Large intestine (tissue), 3 donors: ENCODE data around the gene CLASRP. TPM values are rescaled to one million over a fixed set of nuclear protein-coding genes. Genes with fewer than 3 reads are reported as not detected.

Source experiments
- DNase-seq, 2 donors: peaks; one replicate each; pipeline versions ENCODE4 v3.0.0 to v3.0.0-alpha.2; 2013
- H3K27ac ChIP-seq: one replicate; pipeline ENCODE4 v1.5.1; 2013; ENCODE audit warnings: low read length
- H3K27me3 ChIP-seq: 2 replicates; pipeline ENCODE4 v1.6.1; 2013; ENCODE audit warnings: low read length; ENCODE audit not compliant: control insufficient read depth, insufficient read depth
- H3K36me3 ChIP-seq: 2 replicates; pipeline ENCODE4 v1.6.1; 2013; ENCODE audit warnings: low read length; ENCODE audit not compliant: control insufficient read depth, insufficient read depth
- H3K4me1 ChIP-seq: one replicate; pipeline ENCODE4 v1.6.1; 2013; ENCODE audit warnings: low read length; ENCODE audit not compliant: control insufficient read depth, insufficient read depth
- H3K4me3 ChIP-seq: one replicate; pipeline ENCODE4 v1.5.1; 2013; ENCODE audit warnings: low read length
- H3K9me3 ChIP-seq: one replicate; pipeline ENCODE4 v1.6.1; 2013; ENCODE audit warnings: mild to moderate bottlenecking, low read depth, low read length, moderate library complexity; ENCODE audit not compliant: control insufficient read depth
- WGBS: methylation state at CpG from one replicate; pipeline ENCODE4 v1.1.5; 2013; ENCODE audit warnings: low lambda C conversion rate; ENCODE audit not compliant: insufficient coverage; 5-methylcytosine and 5-hydroxymethylcytosine counted together
- polyA plus RNA-seq: library from polyadenylated mRNA; unstranded; fragments of 120-200 nt; gene quantifications from one replicate; pipeline ENCODE4 v1.2.1, GENCODE V29; 2013

The CLASRP gene
- polyA plus RNA-seq, 1 donor, result 81.6 TPM

DNA sequence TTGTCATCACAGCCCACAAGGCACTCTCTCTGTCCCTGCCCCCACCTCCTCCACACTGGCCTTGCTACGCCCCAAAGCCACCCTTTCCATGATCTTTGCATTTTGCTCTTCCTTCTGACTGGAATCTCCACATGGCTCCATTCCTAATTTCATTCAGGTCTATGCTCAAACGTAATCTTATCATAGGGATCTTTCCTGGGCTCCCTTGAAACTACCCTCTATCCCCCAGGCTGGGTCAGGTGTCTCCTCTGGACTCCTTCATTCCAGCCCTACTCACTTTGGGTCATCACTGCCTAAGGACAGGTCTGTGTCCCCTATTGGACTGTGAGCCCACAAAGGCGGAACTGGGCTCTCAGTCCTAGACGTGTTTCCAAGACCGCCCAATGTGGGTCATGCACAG, 43.3 kb downstream of the CLASRP start:
- Histone ChIP-seq H3K27me3 (no peaks in the 10 kb centered on the region), H3K4me3 (no peak overlapping the region), H3K9me3 (no peaks in the 10 kb centered on the region), H3K4me1 (peaks cover 21% of the 10 kb centered on the region), H3K27ac (no peak overlapping the region), H3K36me3 (peaks cover 27% of the 10 kb centered on the region)
- DNase-seq, result no peak
- no CpG with 5 or more reads among the region's 5 CpGs for WGBS

DNA sequence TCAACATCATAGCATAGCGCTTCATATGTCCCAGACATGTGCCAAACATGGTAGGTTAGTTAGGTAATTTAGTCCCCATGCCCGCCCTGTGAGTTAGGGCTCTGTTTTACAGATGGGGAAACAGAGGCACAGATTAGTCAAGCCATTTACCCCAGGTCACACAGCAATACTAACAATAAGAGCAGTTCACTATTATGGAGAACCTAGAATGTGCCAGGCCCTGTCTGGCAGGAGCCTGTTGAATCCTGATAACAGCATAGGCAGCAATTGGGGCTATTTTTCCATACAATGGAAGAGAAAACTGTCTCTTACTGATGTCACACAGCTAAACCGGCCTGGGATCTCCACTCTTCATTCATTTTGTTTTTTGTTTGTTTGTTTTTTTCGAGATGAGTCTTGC, 47.6 kb downstream of the CLASRP start:
- no peak for DNase-seq
- Histone ChIP-seq H3K27me3 (no peaks in the 10 kb centered on the region), H3K4me3 (no peak overlapping the region), H3K27ac (no peak overlapping the region), H3K36me3 (peaks cover 39% of the 10 kb centered on the region), H3K4me1 (peaks cover 12% of the 10 kb centered on the region), H3K9me3 (no peaks in the 10 kb centered on the region)
- WGBS, result 75% methylated on average over 1 of the region's 4 CpGs

DNA sequence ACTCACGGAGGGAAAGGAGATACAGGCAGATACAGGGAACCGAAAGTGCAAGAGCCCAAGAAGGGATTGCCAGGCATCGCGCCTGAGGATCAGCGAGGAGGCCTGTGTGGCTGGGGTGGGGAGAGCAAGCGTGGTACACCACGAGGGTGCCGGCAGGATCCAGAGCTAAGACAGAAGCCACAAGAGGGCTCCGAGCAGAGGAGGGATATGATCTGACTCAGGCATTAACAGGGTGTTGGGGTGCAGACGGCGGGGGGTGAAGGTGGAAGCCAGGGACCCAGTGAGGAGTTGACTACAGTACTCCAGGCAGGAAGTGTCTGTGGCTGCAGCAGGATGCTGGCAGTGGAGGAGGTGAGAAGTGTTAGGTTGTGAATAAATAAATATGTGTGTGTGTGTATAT, 48.7 kb downstream of the CLASRP start:
- H3K4me1 ChIP-seq, result peaks cover 12% of the 10 kb centered on the region
- H3K27me3 ChIP-seq, result no peaks in the 10 kb centered on the region
- no peak overlapping the region for H3K4me3 ChIP-seq
- no peak overlapping the region for H3K27ac ChIP-seq
- peaks cover 28% of the 10 kb centered on the region for H3K36me3 ChIP-seq
- DNase-seq, result no peak
- no CpG with 5 or more reads among the region's 11 CpGs for WGBS
- H3K9me3 ChIP-seq, result no peaks in the 10 kb centered on the region

DNA sequence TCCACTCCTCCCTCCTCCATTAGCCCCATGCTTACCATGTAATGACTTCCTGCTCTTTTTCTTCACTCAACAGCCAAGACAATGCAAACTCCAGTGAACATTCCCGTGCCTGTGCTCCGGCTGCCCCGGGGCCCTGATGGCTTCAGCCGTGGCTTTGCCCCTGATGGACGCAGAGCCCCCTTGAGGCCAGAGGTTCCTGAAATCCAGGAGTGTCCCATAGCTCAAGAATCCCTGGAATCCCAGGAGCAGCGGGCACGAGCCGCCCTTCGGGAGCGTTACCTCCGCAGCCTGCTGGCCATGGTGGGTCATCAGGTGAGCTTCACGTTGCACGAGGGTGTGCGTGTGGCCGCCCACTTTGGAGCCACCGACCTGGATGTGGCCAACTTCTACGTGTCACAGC, 51.2 kb downstream of the CLASRP start:
- Histone ChIP-seq H3K36me3 (peaks cover 23% of the 10 kb centered on the region), H3K9me3 (no peaks in the 10 kb centered on the region), H3K27ac (peak overlapping the region; percentile 97), H3K4me1 (peaks cover 20% of the 10 kb centered on the region), H3K4me3 (no peak overlapping the region), H3K27me3 (no peaks in the 10 kb centered on the region)
- DNase-seq, result no peak
- WGBS, result no CpG with 5 or more reads among the region's 17 CpGs

DNA sequence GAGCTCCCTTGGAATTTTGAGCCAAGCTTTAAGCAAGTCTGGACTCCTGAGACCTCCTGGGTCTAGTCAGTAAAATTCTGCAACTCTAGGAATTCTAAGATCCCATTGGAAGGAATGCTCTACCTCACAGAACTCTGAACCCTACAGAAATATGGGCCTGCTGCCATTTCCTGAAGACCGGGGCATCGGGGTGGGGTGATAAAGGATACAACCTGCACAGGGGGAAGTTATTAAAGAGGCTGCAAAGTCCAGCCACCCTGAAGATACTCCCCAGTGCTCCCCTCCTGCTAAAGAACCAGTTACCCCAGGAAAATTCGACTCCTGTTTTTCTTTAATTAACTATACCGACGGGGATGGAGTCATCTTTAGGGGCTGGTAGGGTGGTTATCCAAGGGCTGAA, 51.8 kb downstream of the CLASRP start:
- peak overlapping the region; percentile 97 for H3K27ac ChIP-seq
- H3K4me3 ChIP-seq, result peak overlapping the region; percentile 95
- DNase-seq, result peak in 1 of 2 donors; percentile 87

DNA sequence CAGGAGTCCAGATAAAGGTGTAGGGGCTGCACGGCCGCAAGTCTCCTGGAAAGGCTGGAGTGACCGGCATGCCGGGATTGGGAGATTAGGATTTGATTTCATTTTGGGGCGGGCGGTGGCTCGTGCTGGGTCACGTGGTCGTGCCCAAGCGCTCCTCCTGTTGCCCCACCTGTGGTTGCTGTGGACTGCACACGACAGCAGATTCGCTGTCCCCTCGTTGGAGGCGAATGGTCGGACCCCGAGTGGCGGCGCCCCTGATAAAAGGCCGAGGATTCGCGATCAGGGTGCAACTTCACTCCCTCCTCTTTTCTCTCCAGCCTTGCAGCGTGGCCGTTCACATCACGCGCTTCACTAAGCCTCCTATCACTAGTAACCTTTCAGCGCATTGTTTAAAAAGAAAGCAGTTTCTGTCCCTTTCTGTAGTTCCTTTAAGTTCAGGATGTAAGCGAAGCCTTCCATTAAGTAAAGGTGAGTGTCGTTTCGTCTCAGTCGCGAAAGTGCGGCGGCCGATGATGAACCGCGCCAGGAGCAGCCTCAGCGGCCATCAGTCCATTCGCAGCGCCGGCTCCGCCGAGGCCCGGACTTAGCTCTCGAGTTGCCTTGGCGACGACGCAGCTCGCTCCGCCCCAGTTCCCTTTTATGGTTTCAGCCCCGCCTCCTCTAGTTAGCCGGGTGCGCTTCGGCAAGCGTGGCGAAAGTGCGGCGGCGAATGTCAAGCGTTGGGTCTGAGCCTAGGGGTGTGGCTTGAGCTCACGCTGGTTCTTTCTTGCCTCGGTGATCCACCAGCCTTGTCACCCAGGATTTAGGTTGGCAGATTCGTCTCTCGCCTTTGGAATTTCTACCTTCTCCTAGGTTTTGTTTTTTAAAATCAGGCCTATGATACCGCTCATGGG, 52.4 kb downstream of the CLASRP start:
- DNase-seq, result peak; percentile 98 to 99
- Histone ChIP-seq H3K36me3 (peaks cover 19% of the 10 kb centered on the region), H3K9me3 (no peaks in the 10 kb centered on the region), H3K27ac (peak overlapping the region; percentile 97), H3K4me1 (peaks cover 31% of the 10 kb centered on the region), H3K4me3 (peak overlapping the region; percentile 95), H3K27me3 (no peaks in the 10 kb centered on the region)
- no CpG with 5 or more reads among the region's 64 CpGs for whole genome bisulfite sequencing

More for the DNA sequence above, 51.8 kb downstream of the CLASRP start:
- Histone ChIP-seq H3K9me3 (no peaks in the 10 kb centered on the region), H3K36me3 (peaks cover 18% of the 10 kb centered on the region), H3K27me3 (no peaks in the 10 kb centered on the region), H3K4me1 (peaks cover 24% of the 10 kb centered on the region)
- WGBS, result no CpG with 5 or more reads among the region's 5 CpGs

DNA sequence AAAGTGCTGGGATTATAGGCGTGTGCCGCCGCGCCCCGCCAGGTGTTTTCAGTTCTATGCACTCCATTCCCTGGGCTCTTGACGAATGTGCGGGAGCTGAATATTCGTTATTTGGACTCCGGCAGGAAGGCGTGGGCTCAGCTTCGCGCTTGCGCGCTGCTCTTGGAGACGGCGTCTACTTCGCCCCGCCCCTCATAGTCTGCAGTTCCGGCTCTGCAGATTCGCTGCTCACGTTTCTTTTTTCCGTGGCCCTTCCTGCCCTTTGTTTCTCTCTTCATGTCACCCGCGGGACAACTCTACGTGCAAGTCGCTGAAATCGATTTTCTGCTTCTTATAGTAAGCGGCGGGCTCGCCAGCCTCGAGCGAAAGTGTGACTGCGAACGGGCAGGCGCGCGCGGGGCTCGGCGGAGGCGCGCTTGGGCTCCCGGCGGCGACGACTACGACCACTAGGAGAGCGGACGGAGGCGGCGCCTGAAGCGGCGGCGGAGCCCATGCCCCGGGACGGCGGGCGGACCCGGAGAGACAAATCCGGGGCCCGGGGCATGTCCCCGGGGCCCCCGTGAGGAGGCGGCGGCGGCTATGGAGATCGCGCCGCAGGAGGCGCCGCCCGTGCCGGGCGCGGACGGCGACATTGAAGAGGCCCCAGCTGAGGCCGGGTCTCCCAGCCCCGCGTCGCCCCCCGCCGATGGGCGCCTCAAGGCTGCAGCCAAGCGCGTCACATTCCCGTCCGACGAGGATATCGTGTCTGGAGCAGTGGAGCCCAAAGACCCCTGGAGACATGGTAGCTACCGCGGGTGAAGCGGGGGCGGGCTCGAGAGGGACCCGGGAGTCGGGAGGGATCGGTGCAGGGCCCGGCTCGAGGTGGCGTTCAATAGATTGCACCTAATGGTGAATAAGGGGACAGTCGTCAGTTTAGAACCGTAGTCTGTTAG, 54.2 kb downstream of the CLASRP start, which contains the start of gene PPP1R37:
Gene PPP1R37, plus strand, starts transcription at position 433 of the 932 bp plus-strand sequence. Its CDS starts 147 bp downstream, at position 580.
- peak within 1 kb of the TSS; percentile 97 for H3K27ac ChIP-seq
- peaks cover 45% of the 10 kb centered on the region for H3K4me1 ChIP-seq
- DNase-seq, result peak; percentile 98
- no peaks in the 10 kb centered on the region for H3K9me3 ChIP-seq
- H3K36me3 ChIP-seq, result peaks cover 10% of the 10 kb centered on the region
- 3% methylated on average over 6 of the region's 103 CpGs for WGBS
- no peaks in the 10 kb centered on the region for H3K27me3 ChIP-seq
- peak within 1 kb of the TSS; percentile 95 for H3K4me3 ChIP-seq

DNA sequence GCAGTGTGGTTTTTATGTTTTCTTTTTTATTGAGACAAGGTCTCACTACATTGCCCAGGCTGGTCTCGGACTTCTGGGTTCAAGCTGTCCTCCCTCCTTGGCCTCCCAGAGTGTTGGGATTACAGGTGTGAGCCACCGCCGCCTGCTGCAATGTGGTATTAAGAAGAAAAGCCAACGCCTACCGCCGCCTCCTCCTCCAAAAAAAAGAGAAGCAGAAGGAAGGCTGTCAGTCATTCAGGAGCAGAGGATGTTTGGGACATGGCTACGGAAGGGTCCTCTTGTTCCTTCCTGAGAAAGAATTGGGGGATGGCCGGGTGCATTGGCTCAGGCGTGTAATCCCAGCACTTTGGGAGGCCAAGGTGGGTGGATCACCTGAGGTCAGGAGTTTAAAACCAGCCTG, 55.3 kb downstream of the CLASRP start:
- no CpG with 5 or more reads among the region's 9 CpGs for WGBS
- DNase-seq, result no peak
- Histone ChIP-seq H3K4me3 (peak overlapping the region; percentile 95), H3K4me1 (peaks cover 56% of the 10 kb centered on the region), H3K27me3 (no peaks in the 10 kb centered on the region), H3K9me3 (no peaks in the 10 kb centered on the region), H3K36me3 (peaks cover 5% of the 10 kb centered on the region), H3K27ac (peak overlapping the region; percentile 97)

DNA sequence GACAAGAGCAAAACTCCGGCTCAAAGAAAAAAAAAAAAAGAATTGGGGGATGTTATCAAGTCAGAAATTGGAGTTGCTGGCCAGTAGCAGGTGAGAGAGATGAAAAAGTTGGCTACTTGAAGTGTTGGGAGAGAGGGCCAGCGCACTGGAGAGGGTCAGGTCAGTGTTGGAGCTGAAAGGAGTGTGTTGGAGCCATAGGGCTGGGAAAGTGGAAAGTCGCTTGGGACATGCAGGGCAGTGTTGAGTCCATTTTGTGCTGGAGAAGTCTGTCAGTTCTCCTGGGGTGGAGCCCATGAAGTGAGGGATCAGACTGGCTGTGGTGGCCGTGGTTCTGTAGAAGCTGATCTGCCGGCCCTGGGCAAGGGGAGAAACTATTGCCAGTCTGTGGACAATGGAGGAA, 55.9 kb downstream of the CLASRP start:
- peaks cover 59% of the 10 kb centered on the region for H3K4me1 ChIP-seq
- H3K27me3 ChIP-seq, result no peaks in the 10 kb centered on the region
- 71% methylated on average over 1 of the region's 5 CpGs for WGBS
- no peaks in the 10 kb centered on the region for H3K9me3 ChIP-seq
- H3K36me3 ChIP-seq, result peaks cover 5% of the 10 kb centered on the region
- DNase-seq, result peak in 1 of 2 donors; percentile 4
- H3K27ac ChIP-seq, result no peak overlapping the region
- peak overlapping the region; percentile 95 for H3K4me3 ChIP-seq
